RWPE1 (cell line): ENCODE results near the gene SAG.

Experiments used
- CTCF ChIA-PET: fragments of 350-600 bp; sonication (Branson Sonifier 250); formaldehyde crosslinking; extraction: SDS; loops from one replicate; lab custom pipeline; 2021; lab: Yijun Ruan, JAX
- POLR2A ChIA-PET: fragments of 400-600 bp; formaldehyde crosslinking; extraction: SDS; loops from one replicate; lab custom pipeline; 2020; ENCODE audit warnings: antibody characterized with exemption; ENCODE audit not compliant: low non-redundant PET; lab: Yijun Ruan, JAX
- DNase-seq: peaks from one replicate; pipeline ENCODE4 v3.0.0; 2012; ENCODE audit warnings: low spot score
- H3K27ac ChIP-seq: fragments of 450-650 bp; 2 replicates; pipeline ENCODE4 v1.5.1; 2017
- CTCF ChIP-seq: fragments of 450-650 bp; conservative IDR thresholded peaks from 2 replicates; pipeline ENCODE4 v1.5.1; 2017; ENCODE audit warnings: low read depth, mild to moderate bottlenecking

The SAG gene

DNA sequence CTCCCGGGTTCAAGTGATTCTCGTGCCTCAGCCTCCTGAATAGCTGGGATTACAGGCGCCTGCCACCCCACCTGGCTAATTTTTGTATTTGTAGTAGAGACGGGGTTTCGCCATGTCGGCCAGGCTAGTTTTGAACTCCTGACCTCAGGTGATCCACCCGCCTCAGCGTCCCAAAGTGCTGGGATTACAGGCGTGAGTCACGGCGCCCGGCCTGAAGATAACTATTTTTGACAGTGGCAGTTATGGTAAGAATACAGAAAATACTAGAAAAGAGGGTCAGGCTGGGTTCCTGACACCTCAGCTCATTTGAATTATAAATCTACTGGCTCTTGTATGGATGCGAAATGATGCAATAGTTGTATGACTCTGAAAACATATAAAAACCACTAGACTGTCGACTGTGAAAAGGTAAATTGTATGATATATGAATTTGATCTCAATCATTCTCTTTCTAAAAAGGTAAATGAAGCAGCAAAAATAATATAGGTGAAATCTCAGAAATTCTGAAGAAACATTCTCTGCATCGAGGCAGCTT lies 35.6 kb downstream of the SAG start:
- CTCF ChIA-PET, result interaction anchor here (0.6 kb wide), 1 partner anchor 48 kb away, joined by 4 read pairs; no protein-coding TSS in a partner anchor
- TF ChIP-seq CTCF, result no peak
- POLR2A ChIA-PET, result no interaction called here
- H3K27ac ChIP-seq, result no peak overlapping the region
- no peak for DNase-seq

GRCh38 chr2:233346376-233346775 lies 38.8 kb downstream of the SAG start:
- H3K27ac ChIP-seq, result no peak overlapping the region
- ChIA-PET POLR2A (no interaction called here), CTCF (no interaction called here)
- DNase-seq, result no peak
- TF ChIP-seq CTCF, result no peak

DNA sequence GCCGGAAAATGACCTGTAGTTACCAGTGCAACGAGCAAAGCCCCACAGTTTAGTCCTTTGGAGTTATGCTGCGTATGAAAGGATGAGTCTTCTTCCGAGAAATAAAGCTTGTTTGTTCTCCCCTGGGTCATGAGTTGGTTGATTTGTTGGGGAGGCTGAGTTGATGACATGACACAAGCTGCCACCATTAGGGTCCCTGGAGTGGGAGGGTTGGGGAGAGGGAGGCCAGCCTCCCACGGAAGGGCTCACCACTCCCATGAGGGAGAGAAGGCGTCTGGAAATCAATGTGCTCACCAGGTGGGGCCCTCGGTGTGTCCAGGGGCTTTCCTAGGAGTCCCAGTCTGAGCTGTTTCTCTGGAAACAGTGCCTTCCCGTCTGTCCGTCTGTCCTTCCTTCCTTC lies 39.3 kb downstream of the SAG start:
- POLR2A ChIA-PET, result interaction anchor here (0.6 kb wide), 1 partner anchor 1566 kb away, joined by 3 read pairs; the partner anchor contains the start of gene PDE6D
- CTCF ChIA-PET, result interaction anchor here (0.5 kb wide), 1 partner anchor 98 kb away, joined by 4 read pairs; no protein-coding TSS in a partner anchor

DNA sequence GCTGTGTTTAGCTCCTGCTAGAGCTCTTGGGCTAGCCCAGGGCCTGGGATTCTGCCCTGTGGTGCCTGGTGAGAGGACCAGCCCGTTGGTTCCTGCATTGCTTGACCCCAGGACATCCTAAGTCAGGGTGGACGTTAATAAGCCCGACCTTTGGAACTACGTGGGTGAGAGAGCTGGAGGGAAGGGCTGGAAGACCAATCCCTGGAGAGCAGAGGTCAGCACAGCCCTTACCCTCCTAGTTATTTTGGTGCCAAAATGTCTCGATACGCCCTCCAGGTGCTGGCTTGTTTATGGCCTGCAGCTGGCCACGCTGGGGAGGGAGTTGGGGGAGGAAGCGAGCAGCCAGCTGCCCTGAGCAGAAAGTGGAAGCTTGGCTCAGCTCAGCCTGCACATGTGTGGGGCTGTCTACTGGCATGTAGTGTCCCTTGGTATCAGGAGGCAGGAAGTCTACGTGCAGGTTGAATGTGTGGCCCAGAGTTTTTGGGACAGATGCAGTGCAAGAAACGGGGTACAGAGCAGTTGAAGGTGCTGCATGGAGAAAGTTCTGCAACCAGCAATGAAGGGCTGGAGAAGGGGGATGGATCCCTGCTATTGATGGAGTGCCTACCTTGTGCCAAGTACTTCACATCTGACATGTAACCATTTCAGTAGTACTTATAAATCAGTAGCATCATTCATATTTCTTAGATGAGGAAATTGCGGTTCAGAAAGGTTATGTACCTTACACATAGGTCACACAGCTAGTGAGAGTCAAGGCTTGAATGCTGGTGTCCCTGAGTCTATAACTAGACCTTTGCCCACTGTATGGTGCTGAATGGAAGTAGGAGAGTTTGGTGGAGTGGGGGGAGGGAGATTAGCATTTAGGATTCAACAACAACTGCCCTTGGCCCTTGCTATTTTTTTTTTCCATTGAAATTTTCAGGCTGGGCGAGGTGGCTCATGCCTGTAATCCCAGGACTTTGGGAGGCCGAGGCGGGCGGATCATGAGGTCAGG lies 41.7 kb downstream of the SAG start:
- H3K27ac ChIP-seq, result peak overlapping the region; percentile 29
- DNase-seq, result no peak
- CTCF ChIA-PET, result interaction anchor here (0.6 to 1.1 kb wide), 2 partner anchors 99 to 278 kb away, joined by 4 read pairs; no protein-coding TSS in a partner anchor
- TF ChIP-seq CTCF, result no peak
- POLR2A ChIA-PET, result no interaction called here

More for the DNA sequence above, 39.3 kb downstream of the SAG start:
- no peak for TF ChIP-seq CTCF
- no peak overlapping the region for H3K27ac ChIP-seq
- DNase-seq, result no peak

GRCh38 chr2:233350708-233351107 lies 43.1 kb downstream of the SAG start:
- DNase-seq, result peak; percentile 98
- ChIA-PET CTCF (interaction anchor here (0.6 kb wide), 1 partner anchor 39 kb away, joined by 3 read pairs; no protein-coding TSS in a partner anchor), POLR2A (no interaction called here)
- H3K27ac ChIP-seq, result peak overlapping the region; percentile 62
- no peak for TF ChIP-seq CTCF

DNA sequence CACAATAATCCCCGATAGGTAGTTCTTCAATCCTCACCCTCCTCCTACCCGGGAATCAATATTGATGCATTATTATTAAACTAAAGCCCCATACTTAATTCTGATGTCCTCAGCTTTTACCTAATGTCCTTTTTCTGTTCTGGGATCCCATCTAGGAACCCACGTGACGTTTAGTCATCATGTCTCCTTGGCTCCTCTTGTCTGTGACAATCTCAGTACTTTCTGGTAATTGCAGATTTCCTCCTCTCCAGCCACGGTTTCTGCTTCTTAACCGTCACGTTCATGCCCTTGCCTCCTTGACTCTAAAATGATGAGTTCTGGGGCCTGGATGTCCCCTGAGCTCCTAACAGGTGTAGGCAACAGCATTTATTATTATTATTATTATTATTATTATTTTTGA lies 43.8 kb downstream of the SAG start:
- ChIA-PET POLR2A (interaction anchor here (0.5 kb wide), 1 partner anchor 41 kb away, joined by 4 read pairs; no protein-coding TSS in a partner anchor), CTCF (interaction anchor here (0.5 kb wide), 1 partner anchor 99 kb away, joined by 4 read pairs; no protein-coding TSS in a partner anchor)
- peak overlapping the region; percentile 77 for H3K27ac ChIP-seq
- no peak for TF ChIP-seq CTCF
- peak; percentile 17 for DNase-seq
